B cell (primary cell): ENCODE measurements around the gene CHD2. TPM values are rescaled to one million over a fixed set of nuclear protein-coding genes. Genes with fewer than 3 reads are reported as not detected.

ENCODE experiments used
- ATAC-seq: fragments of 200-7000 bp; cut with Tn5 transposase; one replicate; pipeline ENCODE4 v1.10.0; 2021; ENCODE audit warnings: low read depth, mild to moderate bottlenecking, moderate number of reproducible peaks, moderate library complexity
- CTCF ChIA-PET: fragments of 350-600 bp; sonication (Branson Sonifier 250); formaldehyde crosslinking; loops from one replicate; lab custom pipeline; 2021; ENCODE audit warnings: antibody characterized with exemption, inconsistent platforms; lab: Charles Lee
- POLR2A ChIA-PET: fragments of 350-600 bp; sonication (Branson Sonifier 250); formaldehyde crosslinking; loops from one replicate; lab custom pipeline; 2021; ENCODE audit warnings: antibody characterized with exemption; lab: Charles Lee
- DNase-seq: peaks from one replicate; pipeline ENCODE4 v3.0.0; 2013
- H2AFZ ChIP-seq: 2 replicates; pipeline ENCODE4 v1.6.1; 2012; ENCODE audit warnings: mild to moderate bottlenecking, low read depth, low read length; ENCODE audit not compliant: insufficient read depth, poor library complexity, severe bottlenecking
- H3K27ac ChIP-seq, 2 donors: 1 replicate in 1 of 2; 2 replicates in 1 of 2; pipeline ENCODE4 v1.5.1; 2012 to 2013; ENCODE audit warnings: low read length in 2 of 2, mild to moderate bottlenecking in 2 of 2, moderate library complexity in 1 of 2
- H3K27me3 ChIP-seq, 4 experiments: fragments of 200-600 bp in 1 of 4; sonication (generic) in 1 of 4; replicated peaks in 1 of 4; 1 replicate in 2 of 4; 2 replicates in 2 of 4; pipeline versions ENCODE4 v1.6.1 to v1.7.0; 2013 to 2016; ENCODE audit warnings: low read length in 3 of 4, mild to moderate bottlenecking in 2 of 4, mixed read lengths in 1 of 4, moderate library complexity in 1 of 4; ENCODE audit not compliant: insufficient read depth in 4 of 4, control insufficient read depth in 3 of 4; ENCODE audit errors: control extremely low read depth in 1 of 4
- H3K36me3 ChIP-seq, 2 experiments: replicated peaks in 1 of 2; 1 replicate in 1 of 2; 2 replicates in 1 of 2; pipeline versions ENCODE4 v1.6.1 to v1.7.1; 2013; ENCODE audit warnings: low read length in 1 of 2; ENCODE audit not compliant: insufficient read depth in 2 of 2, control insufficient read depth in 1 of 2; ENCODE audit errors: control extremely low read depth in 1 of 2, extremely low read depth in 1 of 2
- H3K4me1 ChIP-seq, 2 donors: fragments of 200-600 bp in 1 of 2; sonication (generic) in 1 of 2; 1 replicate in 1 of 2; 2 replicates in 1 of 2; pipeline versions ENCODE4 v1.5.1 to v1.6.1; 2013 to 2017; ENCODE audit warnings: low read length in 2 of 2; ENCODE audit not compliant: control insufficient read depth in 2 of 2, insufficient read depth in 2 of 2
- H3K4me2 ChIP-seq: replicated peaks from 2 replicates; pipeline ENCODE3; 2012; ENCODE audit warnings: mild to moderate bottlenecking, low read depth, low read length; ENCODE audit not compliant: poor library complexity, severe bottlenecking
- H3K4me3 ChIP-seq, 5 experiments: fragments of 200-600 bp in 1 of 5; sonication (generic) in 1 of 5; 1 replicate in 3 of 5; 2 replicates in 2 of 5; pipeline versions ENCODE4 v1.5.1 to v1.7.0; 2011 to 2016; ENCODE audit warnings: low read length in 4 of 5, mild to moderate bottlenecking in 4 of 5, low read depth in 2 of 5, control low read depth in 1 of 5, moderate library complexity in 1 of 5; ENCODE audit not compliant: insufficient read depth in 1 of 5; ENCODE audit errors: control extremely low read depth in 1 of 5, extremely low read depth in 1 of 5
- H3K79me2 ChIP-seq: fragments of 200-600 bp; sonication (generic); one replicate; pipeline ENCODE4 v1.6.0; 2016; ENCODE audit warnings: low read length; ENCODE audit not compliant: control insufficient read depth, insufficient read depth
- H3K9ac ChIP-seq: fragments of 200-600 bp; sonication (generic); 2 replicates; pipeline ENCODE4 v1.6.1; 2017; ENCODE audit warnings: mild to moderate bottlenecking, low read length, moderate library complexity
- H3K9me3 ChIP-seq, 3 donors: one replicate each; pipeline versions ENCODE4 v1.6.1 to v1.7.1; 2013; ENCODE audit warnings: low read length in 2 of 3; ENCODE audit not compliant: control insufficient read depth in 2 of 3, insufficient read depth in 1 of 3; ENCODE audit errors: control extremely low read depth in 1 of 3
- H4K20me1 ChIP-seq: 2 replicates; pipeline ENCODE4 v1.6.0; 2012; ENCODE audit warnings: mild to moderate bottlenecking, low read length; ENCODE audit not compliant: insufficient read depth, control insufficient read depth, poor library complexity, severe bottlenecking
- H3K27ac Mint-ChIP-seq: one replicate; pipeline ENCODE4 v1.8.0; 2021; ENCODE audit warnings: mixed read lengths
- H3K27me3 Mint-ChIP-seq: one replicate; pipeline ENCODE4 v1.8.0; 2021; ENCODE audit warnings: mixed read lengths
- H3K4me1 Mint-ChIP-seq: one replicate; pipeline ENCODE4 v1.8.0; 2021; ENCODE audit warnings: mixed read lengths
- H3K4me3 Mint-ChIP-seq: one replicate; pipeline ENCODE4 v1.8.0; 2021; ENCODE audit warnings: mixed read lengths
- H3K9me3 Mint-ChIP-seq: one replicate; pipeline ENCODE4 v1.8.0; 2022; ENCODE audit warnings: mixed read lengths; ENCODE audit not compliant: insufficient read depth
- EZH2 ChIP-seq: IDR thresholded peaks from 2 replicates; pipeline ENCODE4 v1.6.1; 2012; ENCODE audit warnings: borderline replicate concordance, low read depth, mild to moderate bottlenecking, moderate library complexity, low read length; ENCODE audit not compliant: insufficient read depth, poor library complexity, severe bottlenecking
- WGBS: methylation state at CpG from one replicate; pipeline ENCODE4 v1.1.5; 2013; ENCODE audit warnings: missing lambda C conversion rate; ENCODE audit not compliant: insufficient coverage; 5-methylcytosine and 5-hydroxymethylcytosine counted together
- intact Hi-C: fragments of 100-400 bp; cut with micrococcal nuclease; formaldehyde crosslinking; loops from one replicate; pipeline ENCODE4 v1.10.0; 2022
- polyA plus RNA-seq: library from polyadenylated mRNA; depleted of rRNA; stranded (reverse); fragments of >200 nt; gene quantifications from 2 replicates; pipeline ENCODE4 v1.2.3, GENCODE V29; 2012
- total RNA-seq, 2 donors: library from RNA; stranded (reverse); fragments of 120-200 nt in 1 of 2; gene quantifications; 1 replicate in 1 of 2; 2 replicates in 1 of 2; pipeline versions ENCODE4 v1.2.3 to v1.2.4, GENCODE V29; 2013 to 2022
- TF ChIP-seq, protein P1 (sequence below): fragments of 200-600 bp; IDR thresholded peaks from one replicate; pipeline ENCODE4 v1.8.0; 2022; ENCODE audit warnings: antibody characterized with exemption, mild to moderate bottlenecking

CHD2 gene
- total and polyA plus RNA-seq, 2 donors (not counting 1 experiment from before 2014, with no cell fraction given), result 86.9 to 353 TPM

DNA sequence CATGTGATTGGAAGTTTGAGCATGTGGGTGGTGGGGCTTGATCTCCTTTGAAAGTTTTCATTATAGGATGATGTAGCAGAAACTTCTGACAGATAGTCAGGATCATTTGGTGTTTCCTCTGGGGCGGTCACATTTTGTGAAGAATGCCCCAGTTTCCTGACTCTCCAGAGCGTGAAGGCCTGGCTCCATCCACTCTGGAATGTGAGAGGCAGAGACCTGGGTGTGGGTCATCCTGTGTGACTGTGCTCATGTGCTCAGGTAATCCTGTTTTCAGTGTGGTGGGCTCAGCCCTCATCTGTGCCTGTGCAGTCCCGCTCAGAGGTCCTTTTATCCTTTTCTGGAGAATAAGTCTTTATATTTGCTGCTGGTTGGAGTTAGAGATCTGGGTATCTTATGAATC lies 107.9 kb downstream of the CHD2 start:
- no peaks in the 10 kb centered on the region for H3K4me1 Mint-ChIP-seq
- no peak overlapping the region for H3K4me3 Mint-ChIP-seq
- ChIA-PET CTCF (no interaction called here), POLR2A (no interaction called here)
- DNase-seq, result no peak
- intact Hi-C loops, result loop anchor here (5.0 kb wide), 1 partner anchor 36 kb away; no protein-coding TSS in a partner anchor
- Histone ChIP-seq H3K9me3 (no peaks in the 10 kb centered on the region), H3K79me2 (peaks cover 18% of the 10 kb centered on the region), H3K36me3 (peaks cover 10 to 96% of the 10 kb centered on the region in 2 experiments), H3K27me3 (no peaks in the 10 kb centered on the region), H3K9ac (no peak overlapping the region), H3K4me2 (no peak overlapping the region), H2AFZ (no peak overlapping the region), H3K4me3 (no peak overlapping the region), H3K27ac (no peak overlapping the region), H3K4me1 (no peaks in the 10 kb centered on the region), H4K20me1 (peaks cover 25% of the 10 kb centered on the region)
- H3K9me3 Mint-ChIP-seq, result no peaks in the 10 kb centered on the region
- TF ChIP-seq, protein P1, sequence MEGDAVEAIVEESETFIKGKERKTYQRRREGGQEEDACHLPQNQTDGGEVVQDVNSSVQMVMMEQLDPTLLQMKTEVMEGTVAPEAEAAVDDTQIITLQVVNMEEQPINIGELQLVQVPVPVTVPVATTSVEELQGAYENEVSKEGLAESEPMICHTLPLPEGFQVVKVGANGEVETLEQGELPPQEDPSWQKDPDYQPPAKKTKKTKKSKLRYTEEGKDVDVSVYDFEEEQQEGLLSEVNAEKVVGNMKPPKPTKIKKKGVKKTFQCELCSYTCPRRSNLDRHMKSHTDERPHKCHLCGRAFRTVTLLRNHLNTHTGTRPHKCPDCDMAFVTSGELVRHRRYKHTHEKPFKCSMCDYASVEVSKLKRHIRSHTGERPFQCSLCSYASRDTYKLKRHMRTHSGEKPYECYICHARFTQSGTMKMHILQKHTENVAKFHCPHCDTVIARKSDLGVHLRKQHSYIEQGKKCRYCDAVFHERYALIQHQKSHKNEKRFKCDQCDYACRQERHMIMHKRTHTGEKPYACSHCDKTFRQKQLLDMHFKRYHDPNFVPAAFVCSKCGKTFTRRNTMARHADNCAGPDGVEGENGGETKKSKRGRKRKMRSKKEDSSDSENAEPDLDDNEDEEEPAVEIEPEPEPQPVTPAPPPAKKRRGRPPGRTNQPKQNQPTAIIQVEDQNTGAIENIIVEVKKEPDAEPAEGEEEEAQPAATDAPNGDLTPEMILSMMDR, result no peak
- no peak for TF ChIP-seq EZH2
- 78% methylated on average over 3 of the region's 3 CpGs for WGBS
- no peaks in the 10 kb centered on the region for H3K27me3 Mint-ChIP-seq
- no peak for ATAC-seq
- no peak overlapping the region for H3K27ac Mint-ChIP-seq

DNA sequence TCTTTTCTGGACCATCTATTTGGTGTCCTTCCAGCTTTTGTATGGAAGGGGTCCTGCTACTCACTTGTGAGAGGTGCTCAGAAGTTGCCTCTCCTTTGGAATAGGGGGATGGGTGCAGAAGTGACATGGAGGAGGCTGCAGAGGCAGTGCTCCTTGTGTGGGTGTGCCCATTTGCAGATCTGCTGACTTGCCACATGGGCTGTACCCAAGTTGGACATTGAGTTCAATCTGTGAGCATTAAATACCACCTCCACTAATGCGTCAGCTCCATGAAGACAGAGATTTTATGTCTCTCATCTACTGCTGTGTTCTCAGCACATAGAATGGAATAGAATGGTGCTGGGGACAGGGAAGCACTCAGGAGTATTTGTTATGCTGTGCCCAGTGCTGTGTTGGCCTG lies 112.7 kb downstream of the CHD2 start:
- peaks cover 27% of the 10 kb centered on the region for H3K79me2 ChIP-seq
- POLR2A ChIA-PET, result no interaction called here
- Mint-ChIP-seq H3K4me1 (no peaks in the 10 kb centered on the region), H3K27ac (no peak overlapping the region), H3K4me3 (no peak overlapping the region), H3K27me3 (no peaks in the 10 kb centered on the region), H3K9me3 (no peaks in the 10 kb centered on the region)
- DNase-seq (no peak), ATAC-seq (no peak)
- H2AFZ ChIP-seq, result no peak overlapping the region
- H3K9ac ChIP-seq, result no peak overlapping the region
- TF ChIP-seq, protein P1, result no peak
- no peak for TF ChIP-seq EZH2
- CTCF ChIA-PET, result interaction anchor here (0.6 kb wide), 1 partner anchor 76 kb away, joined by 4 read pairs; no protein-coding TSS in a partner anchor
- H3K36me3 ChIP-seq, result peaks cover 11 to 95% of the 10 kb centered on the region in 2 experiments
- no peak overlapping the region for H3K27ac ChIP-seq
- H3K4me1 ChIP-seq, result no peaks in the 10 kb centered on the region
- no CpG with 5 or more reads among the region's 1 CpG for WGBS
- peaks cover 20% of the 10 kb centered on the region for H4K20me1 ChIP-seq
- no peaks in the 10 kb centered on the region for H3K9me3 ChIP-seq
- H3K27me3 ChIP-seq, result no peaks in the 10 kb centered on the region
- intact Hi-C loops, result no loop called here
- H3K4me3 ChIP-seq, result no peak overlapping the region
- H3K4me2 ChIP-seq, result no peak overlapping the region
